ENCODE results near the gene RIPK1.

DNA sequence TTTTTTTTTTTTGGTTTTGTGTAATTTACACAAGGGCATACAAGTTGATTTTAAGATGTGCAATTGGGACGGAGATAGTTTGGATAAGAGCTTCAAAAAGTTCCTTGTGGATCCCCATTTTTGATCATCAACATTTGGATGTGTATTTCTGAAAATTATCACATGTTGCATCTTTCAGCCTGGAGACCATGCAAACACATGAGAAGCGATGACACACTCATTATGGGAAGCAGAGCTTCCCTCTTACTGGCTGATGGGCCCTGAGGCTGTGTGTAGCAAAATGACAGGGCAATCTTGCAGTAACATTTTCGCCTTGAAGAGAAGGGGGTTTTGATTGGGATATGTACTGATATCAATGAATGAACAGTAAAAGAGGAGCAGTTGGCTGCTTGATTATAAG is 22.0 kb upstream of the RIPK1 start:
- TF ChIP-seq, protein P1, sequence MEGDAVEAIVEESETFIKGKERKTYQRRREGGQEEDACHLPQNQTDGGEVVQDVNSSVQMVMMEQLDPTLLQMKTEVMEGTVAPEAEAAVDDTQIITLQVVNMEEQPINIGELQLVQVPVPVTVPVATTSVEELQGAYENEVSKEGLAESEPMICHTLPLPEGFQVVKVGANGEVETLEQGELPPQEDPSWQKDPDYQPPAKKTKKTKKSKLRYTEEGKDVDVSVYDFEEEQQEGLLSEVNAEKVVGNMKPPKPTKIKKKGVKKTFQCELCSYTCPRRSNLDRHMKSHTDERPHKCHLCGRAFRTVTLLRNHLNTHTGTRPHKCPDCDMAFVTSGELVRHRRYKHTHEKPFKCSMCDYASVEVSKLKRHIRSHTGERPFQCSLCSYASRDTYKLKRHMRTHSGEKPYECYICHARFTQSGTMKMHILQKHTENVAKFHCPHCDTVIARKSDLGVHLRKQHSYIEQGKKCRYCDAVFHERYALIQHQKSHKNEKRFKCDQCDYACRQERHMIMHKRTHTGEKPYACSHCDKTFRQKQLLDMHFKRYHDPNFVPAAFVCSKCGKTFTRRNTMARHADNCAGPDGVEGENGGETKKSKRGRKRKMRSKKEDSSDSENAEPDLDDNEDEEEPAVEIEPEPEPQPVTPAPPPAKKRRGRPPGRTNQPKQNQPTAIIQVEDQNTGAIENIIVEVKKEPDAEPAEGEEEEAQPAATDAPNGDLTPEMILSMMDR (conservative IDR thresholded peaks at IDR 0.05): no peak
- TF ChIP-seq ZFX (IDR thresholded peaks at IDR 0.05): no peak

All from C4-2B (cell line).